H1 (cell line): ENCODE results near the gene SNCAIP. TPM values are rescaled to one million over a fixed set of nuclear protein-coding genes. Genes with fewer than 3 reads are reported as not detected.
A peak's percentile ranks its signal among the peaks of the same experiment; 100 is the strongest.

Experiments used
- CTCF ChIA-PET: fragments of 300-600 bp; sonication (Branson Sonifier 250); formaldehyde crosslinking; loops from one replicate; lab custom pipeline; 2021; ENCODE audit not compliant: partially characterized antibody; lab: Charles Lee
- POLR2A ChIA-PET: fragments of 300-600 bp; sonication (Branson Sonifier 250); formaldehyde crosslinking; loops from one replicate; lab custom pipeline; 2021; ENCODE audit warnings: inconsistent platforms; ENCODE audit not compliant: partially characterized antibody; lab: Charles Lee
- DNase-seq, 2 experiments: peaks; one replicate each; pipeline versions ENCODE4 v3.0.0 to v3.0.0-alpha.2; 2010 to 2022; ENCODE audit warnings: low spot score in 2 of 2, low read depth in 1 of 2, mixed read lengths in 1 of 2
- FAIRE-seq: peaks from 2 replicates; lab custom pipeline; 2011; peaks lifted over from hg19 to GRCh38; lab: Jason Lieb, UNC
- H2AFZ ChIP-seq: 2 replicates; pipeline ENCODE4 v1.8.1; 2012; ENCODE audit warnings: low read length, inconsistent platforms
- H2AK5ac ChIP-seq: 2 replicates; pipeline ENCODE4 v1.6.1; 2013; ENCODE audit warnings: low read depth, low read length
- H2BK120ac ChIP-seq: replicated peaks from 2 replicates; pipeline ENCODE3; 2013; ENCODE audit warnings: low read depth, low read length, inconsistent platforms
- H2BK12ac ChIP-seq: 2 replicates; pipeline ENCODE4 v1.6.1; 2013; ENCODE audit warnings: low read depth, low read length
- H2BK15ac ChIP-seq: 2 replicates; pipeline ENCODE4 v1.6.1; 2013; ENCODE audit warnings: low read length
- H2BK20ac ChIP-seq: 2 replicates; pipeline ENCODE4 v1.6.1; 2013; ENCODE audit warnings: low read length
- H2BK5ac ChIP-seq: 2 replicates; pipeline ENCODE4 v1.6.1; 2013; ENCODE audit warnings: low read depth, low read length
- H3K14ac ChIP-seq: 2 replicates; pipeline ENCODE4 v1.6.1; 2013; ENCODE audit warnings: inconsistent platforms; ENCODE audit not compliant: insufficient read length
- H3K18ac ChIP-seq: 2 replicates; pipeline ENCODE4 v1.6.1; 2013; ENCODE audit warnings: low read length; ENCODE audit errors: extremely low read depth
- H3K23ac ChIP-seq: 2 replicates; pipeline ENCODE4 v1.6.1; 2013; ENCODE audit warnings: inconsistent platforms; ENCODE audit not compliant: insufficient read length
- H3K23me2 ChIP-seq: 2 replicates; pipeline ENCODE4 v1.6.1; 2013; ENCODE audit warnings: low read depth, low read length
- H3K27ac ChIP-seq: 2 replicates; pipeline ENCODE4 v1.6.1; 2011; ENCODE audit warnings: low read depth, low read length, inconsistent platforms
- H3K27me3 ChIP-seq, 4 experiments: replicated peaks in 1 of 4; 1 replicate in 1 of 4; 2 replicates in 3 of 4; pipeline versions ENCODE4 v1.6.1 to v1.8.1; 2011 to 2013; ENCODE audit warnings: low read length in 3 of 4, mild to moderate bottlenecking in 3 of 4, inconsistent platforms in 2 of 4, mixed read lengths in 2 of 4, moderate library complexity in 1 of 4; ENCODE audit not compliant: control insufficient read depth in 3 of 4, insufficient read depth in 3 of 4; ENCODE audit errors: extremely low read depth in 1 of 4
- H3K36me3 ChIP-seq, 4 experiments: 2 replicates each; pipeline versions ENCODE4 v1.6.1 to v1.8.1; 2011 to 2013; ENCODE audit warnings: mild to moderate bottlenecking in 4 of 4, low read length in 3 of 4, moderate library complexity in 2 of 4, control low read depth in 1 of 4, inconsistent platforms in 1 of 4; ENCODE audit not compliant: insufficient read depth in 4 of 4, control insufficient read depth in 2 of 4
- H3K4ac ChIP-seq: replicated peaks from 2 replicates; pipeline ENCODE3; 2013; ENCODE audit warnings: low read length, low read depth, mixed read lengths, inconsistent platforms; ENCODE audit not compliant: insufficient read length
- H3K4me1 ChIP-seq, 4 experiments: replicated peaks in 1 of 4; 1 replicate in 1 of 4; 2 replicates in 3 of 4; pipeline versions ENCODE4 v1.6.1 to v1.8.1; 2011 to 2013; ENCODE audit warnings: low read length in 3 of 4, inconsistent platforms in 2 of 4, mixed read lengths in 1 of 4; ENCODE audit not compliant: insufficient read depth in 4 of 4, control insufficient read depth in 3 of 4
- H3K4me2 ChIP-seq, 2 experiments: 2 replicates each; pipeline versions ENCODE4 v1.6.1 to v1.8.1; 2011 to 2013; ENCODE audit warnings: low read depth in 2 of 2, low read length in 2 of 2, control low read depth in 1 of 2, inconsistent platforms in 1 of 2, mild to moderate bottlenecking in 1 of 2; ENCODE audit not compliant: insufficient read depth in 1 of 2
- H3K4me3 ChIP-seq, 4 experiments: fragments of 200-600, 300-600 bp in 1 of 4; sonication (generic), shearing (Covaris generic), sonication (Bioruptor Twin) in 1 of 4; 2 replicates each; pipeline versions ENCODE4 v1.5.1 to v1.8.1; 2011 to 2016; ENCODE audit warnings: low read length in 4 of 4, low read depth in 3 of 4, control low read depth in 2 of 4, inconsistent platforms in 2 of 4, mild to moderate bottlenecking in 2 of 4, mixed read lengths in 1 of 4, moderate library complexity in 1 of 4; ENCODE audit not compliant: insufficient read depth in 2 of 4; ENCODE audit errors: extremely low read depth in 1 of 4
- H3K56ac ChIP-seq: replicated peaks from 2 replicates; pipeline ENCODE3; 2013; ENCODE audit warnings: low read depth, mild to moderate bottlenecking, mixed read lengths, low read length, inconsistent platforms; ENCODE audit not compliant: insufficient read length
- H3K79me1 ChIP-seq: 2 replicates; pipeline ENCODE4 v1.6.1; 2013; ENCODE audit warnings: low read depth, low read length, control low read depth
- H3K79me2 ChIP-seq, 2 experiments: 2 replicates each; pipeline versions ENCODE4 v1.6.1 to v1.8.1; 2012 to 2013; ENCODE audit warnings: low read length in 2 of 2, mild to moderate bottlenecking in 2 of 2, inconsistent platforms in 1 of 2; ENCODE audit not compliant: insufficient read depth in 2 of 2, control insufficient read depth in 1 of 2
- H3K9ac ChIP-seq, 4 experiments: replicated peaks in 1 of 4; 1 replicate in 1 of 4; 2 replicates in 3 of 4; pipeline versions ENCODE4 v1.6.1 to v1.8.1; 2011 to 2013; ENCODE audit warnings: low read depth in 3 of 4, low read length in 3 of 4, control low read depth in 2 of 4, mild to moderate bottlenecking in 2 of 4, moderate library complexity in 2 of 4, inconsistent platforms in 1 of 4; ENCODE audit errors: extremely low read depth in 1 of 4
- H3K9me3 ChIP-seq, 2 experiments: 2 replicates each; pipeline versions ENCODE4 v1.6.1 to v1.8.1; 2012 to 2013; ENCODE audit warnings: mild to moderate bottlenecking in 2 of 2, moderate library complexity in 2 of 2, control low read depth in 1 of 2, inconsistent platforms in 1 of 2, low read depth in 1 of 2, low read length in 1 of 2, mixed read lengths in 1 of 2; ENCODE audit not compliant: insufficient read depth in 2 of 2
- H4K20me1 ChIP-seq, 2 experiments: replicated peaks in 1 of 2; 2 replicates each; pipeline versions ENCODE3 to v1.8.1; 2011 to 2013; ENCODE audit warnings: inconsistent platforms in 2 of 2, low read length in 2 of 2, mild to moderate bottlenecking in 1 of 2; ENCODE audit not compliant: insufficient read depth in 2 of 2, control insufficient read depth in 1 of 2
- H4K5ac ChIP-seq: 2 replicates; pipeline ENCODE4 v1.6.1; 2013; ENCODE audit warnings: low read length, low read depth, mixed read lengths, inconsistent platforms; ENCODE audit not compliant: insufficient read length
- H4K8ac ChIP-seq: 2 replicates; pipeline ENCODE4 v1.8.0; 2013; ENCODE audit warnings: mild to moderate bottlenecking, moderate library complexity, low read length, inconsistent platforms; ENCODE audit not compliant: insufficient read depth; ENCODE audit errors: extremely low read depth
- H4K91ac ChIP-seq: replicated peaks from 2 replicates; pipeline ENCODE3; 2013; ENCODE audit warnings: low read length, mixed read lengths, inconsistent platforms; ENCODE audit not compliant: insufficient read length
- ASH2L ChIP-seq: fragments of 200-600, 300-600 bp; sonication (generic); IDR thresholded peaks from one replicate; pipeline ENCODE4 v1.7.1; 2017; ENCODE audit warnings: low read length
- CBX5 ChIP-seq: fragments of 300-800, 300-1000 bp; sonication (generic); IDR thresholded peaks from 2 replicates; pipeline ENCODE4 v1.7.1; 2016; ENCODE audit warnings: antibody characterized with exemption, low read length, low read depth
- E2F6 ChIP-seq: IDR thresholded peaks from 2 replicates; pipeline ENCODE4 v1.6.1; 2012; ENCODE audit warnings: inconsistent platforms
- HDAC2 ChIP-seq, 2 experiments: fragments of 300-600 bp in 1 of 2; sonication (generic) in 1 of 2; IDR thresholded peaks; 2 replicates each; pipeline ENCODE4 v1.6.1; 2011 to 2012; ENCODE audit warnings: low read depth in 2 of 2, low read length in 2 of 2, mild to moderate bottlenecking in 2 of 2, moderate library complexity in 2 of 2, borderline replicate concordance in 1 of 2, inconsistent platforms in 1 of 2
- RAD21 ChIP-seq, 2 experiments: IDR thresholded peaks in 1 of 2; conservative IDR thresholded peaks in 1 of 2; 2 replicates each; pipeline ENCODE4 v1.6.1; 2011; ENCODE audit warnings: low read depth in 2 of 2, low read length in 2 of 2, improper control_type of control experiment in 1 of 2, inconsistent platforms in 1 of 2, mild to moderate bottlenecking in 1 of 2, moderate library complexity in 1 of 2
- RBBP5 ChIP-seq: IDR thresholded peaks from 2 replicates; pipeline ENCODE4 v1.7.1; 2012; ENCODE audit warnings: low read depth, mild to moderate bottlenecking, inconsistent platforms, low read length, moderate library complexity, borderline replicate concordance
- RNF2 ChIP-seq: fragments of 200-900, 300-1000 bp; sonication (generic); IDR thresholded peaks from 2 replicates; pipeline ENCODE4 v1.7.1; 2016; ENCODE audit warnings: borderline replicate concordance, low read depth, mild to moderate bottlenecking, antibody characterized with exemption, low read length; ENCODE audit not compliant: poor library complexity, severe bottlenecking; ENCODE audit errors: missing control alignments
- RXRA ChIP-seq: IDR thresholded peaks from 2 replicates; pipeline ENCODE4 v1.6.1; 2011; ENCODE audit warnings: low read depth, mild to moderate bottlenecking, low read length, moderate library complexity; ENCODE audit not compliant: insufficient read depth
- SIRT6 ChIP-seq: IDR thresholded peaks from one replicate; pipeline ENCODE4 v1.7.1; 2012; ENCODE audit warnings: low read length, inconsistent platforms
- SP1 ChIP-seq: IDR thresholded peaks from 2 replicates; pipeline ENCODE4 v1.6.1; 2011; ENCODE audit warnings: low read depth, low read length
- SP4 ChIP-seq: IDR thresholded peaks from 2 replicates; pipeline ENCODE4 v1.6.1; 2012; ENCODE audit warnings: low read length, inconsistent platforms
- SRF ChIP-seq: IDR thresholded peaks from 2 replicates; pipeline ENCODE4 v1.6.1; 2011; ENCODE audit warnings: mild to moderate bottlenecking, low read depth, low read length, moderate library complexity
- TCF12 ChIP-seq: IDR thresholded peaks from 2 replicates; pipeline ENCODE4 v1.6.1; 2011; ENCODE audit warnings: low read depth, mild to moderate bottlenecking, low read length
- WGBS, 2 experiments: shearing (Covaris generic) in 1 of 2; methylation state at CpG; one replicate each; pipeline versions ENCODE4 v1.1.6 to v1.1.7; 2013 to 2015; ENCODE audit warnings: low lambda C conversion rate in 2 of 2, mixed read lengths in 2 of 2, inconsistent platforms in 1 of 2, low coverage in 1 of 2, missing lambda C conversion rate in 1 of 2; ENCODE audit not compliant: insufficient replicate concordance in 2 of 2, insufficient coverage in 1 of 2, insufficient read length in 1 of 2; ENCODE audit errors: extremely low coverage in 1 of 2, missing lambda C conversion rate in 1 of 2; 5-methylcytosine and 5-hydroxymethylcytosine counted together
- polyA plus RNA-seq, 7 experiments: library from polyadenylated mRNA; depleted of rRNA in 3 of 7; stranded (reverse) in 5 of 7; unstranded in 2 of 7; fragments of >200 nt in 5 of 7; fragments of 200-250 nt in 2 of 7; gene quantifications; 1 replicate in 5 of 7; 2 replicates in 1 of 7; 4 replicates in 1 of 7; pipeline versions ENCODE4 v1.2.1 to v1.2.3, GENCODE V29; 2011 to 2013; ENCODE audit warnings: missing spikeins in 2 of 7, mixed read lengths in 2 of 7
- total RNA-seq: library from RNA; stranded (reverse); fragmentation: NEBNext Ultra II Directional; extraction: Animal tissue kit (Norgen Biotek cat#: 25700); gene quantifications from 2 replicates; pipeline ENCODE4 v1.2.1, GENCODE V29; 2021

SNCAIP gene
- total and polyA plus RNA-seq, 2 of the 8 experiments (the other 6 are each of a cell fraction or from before 2014, with no cell fraction given), result 3.9 to 9.0 TPM

GRCh38 chr5:122310889-122311288, 1.1 kb upstream of the SNCAIP start:
- CTCF ChIA-PET, result no interaction called here
- no peak overlapping the region for H3K27ac ChIP-seq
- TF ChIP-seq RNF2 (no peak), SRF (no peak), RXRA (no peak), CBX5 (no peak), E2F6 (no peak), TCF12 (no peak), SIRT6 (no peak), RBBP5 (no peak), HDAC2 (IDR thresholded peaks at IDR 0.05; ENCODE audit: borderline replicate concordance in 1 of 2, low read depth in 2 of 2, low read length in 2 of 2) (no peak), SP4 (no peak), ASH2L (no peak), SP1 (no peak), RAD21 (IDR thresholded peaks at IDR 0.05 in 1 of 2, conservative IDR thresholded peaks at IDR 0.05 in 1 of 2; ENCODE audit: low read depth in 2 of 2, low read length in 2 of 2) (no peak)

More at GRCh38 chr5:122310889-122311288, 1.1 kb upstream of the SNCAIP start:
- Histone ChIP-seq H2BK5ac (no peak overlapping the region), H3K36me3 (no peaks in the 10 kb centered on the region), H3K4me2 (peak overlapping the region; percentile 75 to 89), H4K20me1 (no peaks in the 10 kb centered on the region), H3K14ac (no peak overlapping the region), H3K79me1 (no peaks in the 10 kb centered on the region), H3K4me1 (peaks cover 0 to 5% (median 3%) of the 10 kb centered on the region in 4 experiments; a peak in 5 of 7 replicates), H3K27me3 (peaks cover 0 to 21% (median 13%) of the 10 kb centered on the region in 4 experiments; a peak in 5 of 7 replicates), H3K18ac (peak overlapping the region; percentile 3), H2BK15ac (no peak overlapping the region), H4K91ac (no peak overlapping the region), H2AK5ac (no peak overlapping the region), H3K56ac (no peak overlapping the region), H2BK20ac (no peak overlapping the region), H3K79me2 (no peaks in the 10 kb centered on the region), H3K9ac (no peak overlapping the region; a peak in 1 of 7 replicates), H4K8ac (no peak overlapping the region), H4K5ac (no peak overlapping the region), H3K23ac (no peak overlapping the region), H2AFZ (0 out of 2 replicates have a peak overlapping the region, but pooled peaks have one; percentile 8), H3K4ac (no peak overlapping the region), H3K4me3 (peak overlapping the region in 2 of 4 experiments; percentile 72 to 73; a peak in 3 of 8 replicates), H3K23me2 (peaks cover 9% of the 10 kb centered on the region), H2BK120ac (no peak overlapping the region), H3K9me3 (peaks cover 0 to 2% of the 10 kb centered on the region in 2 experiments; a peak in 1 of 4 replicates), H2BK12ac (no peak overlapping the region)
- DNase-seq (no peak), FAIRE-seq (no peak)
- 68% methylated on average over 7 of the region's 7 CpGs; no CpG with 5 or more reads in 1 of the 2 experiments for whole genome bisulfite sequencing, 2 experiments
- POLR2A ChIA-PET, result no interaction called here
